HCT116 (cell line): Measurements from ENCODE around the gene HABP2.

ENCODE experiments used
- ATF3 ChIP-seq: IDR thresholded peaks from 2 replicates; pipeline ENCODE4 v1.6.1; 2012
- CTCF ChIP-seq, 3 experiments: fragments of 200-600 bp in 1 of 3; sonication (generic) in 1 of 3; IDR thresholded peaks in 2 of 3; conservative IDR thresholded peaks in 1 of 3; 2 replicates each; pipeline ENCODE4 v1.5.1; 2012 to 2017; ENCODE audit warnings: low read depth in 2 of 3, low read length in 2 of 3, antibody characterized with exemption in 1 of 3, borderline replicate concordance in 1 of 3, control low read depth in 1 of 3, mild to moderate bottlenecking in 1 of 3, mixed read lengths in 1 of 3, mixed run types in 1 of 3, moderate library complexity in 1 of 3; ENCODE audit not compliant: insufficient read depth in 1 of 3
- EGR1 ChIP-seq: IDR thresholded peaks from 2 replicates; pipeline ENCODE4 v1.6.1; 2012; ENCODE audit warnings: low read depth
- EZH2 ChIP-seq: fragments of 200-600 bp; sonication (generic); IDR thresholded peaks from 2 replicates; pipeline ENCODE4 v1.6.1; 2017; ENCODE audit warnings: antibody characterized with exemption, mixed run types
- ZFX ChIP-seq: fragments of 450-650 bp; IDR thresholded peaks from 2 replicates; pipeline ENCODE4 v1.6.1; 2017

DNA sequence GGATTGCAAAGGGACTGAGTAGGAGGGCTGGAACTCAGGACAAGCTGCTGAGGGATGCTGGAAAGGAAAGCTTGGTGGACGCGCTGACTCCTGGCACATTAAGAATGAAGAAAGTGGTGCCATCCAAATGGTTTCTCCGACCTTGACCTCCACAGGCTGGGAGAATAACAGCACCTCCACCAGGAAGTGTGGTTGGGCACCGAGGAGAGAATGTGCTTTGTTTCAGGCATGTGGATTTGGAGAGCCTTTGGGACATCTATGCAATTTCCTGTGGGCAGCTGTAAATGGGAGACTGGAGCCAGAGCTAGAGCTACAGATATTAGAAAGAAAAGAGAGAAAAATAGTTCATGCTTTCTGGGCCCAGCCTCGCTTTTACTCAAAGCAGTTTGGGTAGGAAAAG lies 29.8 kb upstream of the HABP2 start:
- no peak for TF ChIP-seq CTCF (IDR thresholded peaks at IDR 0.05 in 2 of 3, conservative IDR thresholded peaks at IDR 0.05 in 1 of 3; ENCODE audit: borderline replicate concordance in 1 of 3, insufficient read depth in 1 of 3, low read depth in 2 of 3, low read length in 2 of 3)
- TF ChIP-seq ATF3 = no peak
- no peak for TF ChIP-seq ZFX
- no peak for TF ChIP-seq EZH2
- TF ChIP-seq EGR1 = no peak
